Sciatic nerve (tissue), 2 donors: Measurements from ENCODE around the gene SEC24C. TPM values are rescaled to one million over a fixed set of nuclear protein-coding genes. Genes with fewer than 3 reads are reported as not detected.
"Not testable (repeated sequence)": the region's sequence is repeated elsewhere in the genome, so short reads cannot be mapped to it uniquely, and the experiment has no call there.

Source experiments
- ATAC-seq: fragments of 200-7000 bp; cut with Tn5 transposase; one replicate; pipeline ENCODE4 v1.9.1; 2020; ENCODE audit warnings: mild to moderate bottlenecking, moderate library complexity
- DNase-seq: peaks from one replicate; pipeline ENCODE4 v3.0.0-alpha.2; 2020; ENCODE audit warnings: low spot score
- intact Hi-C: fragments of 100-400 bp; cut with DNase I; formaldehyde crosslinking; loops from one replicate; pipeline ENCODE4 v1.14.2; 2022
- total RNA-seq: library from RNA; stranded (reverse); fragmentation: NEBNext Ultra II Directional; extraction: Animal tissue kit (Norgen Biotek cat#: 25700); gene quantifications from one replicate; pipeline ENCODE4 v1.2.1, GENCODE V29; 2021
- donor health status: DM: no; HTN: no; CAD: no.
- donor health status: DM: no; HTN: no; CAD: no.

SEC24C gene
- total RNA-seq, 1 donor from 2014 or later: 53.6 TPM

GRCh38 chr10:73730153-73730906 lies 13.8 kb upstream of the SEC24C start:
- intact Hi-C loops: no loop called here
- peak; percentile 96 for ATAC-seq
- peak; percentile 92 for DNase-seq

- no peak for DNase-seq
- no peak for ATAC-seq
Observed at GRCh38 chr10:73731588-73732375, 12.4 kb upstream of the SEC24C start.

GRCh38 chr10:73732426-73732825 lies 11.7 kb upstream of the SEC24C start:
- DNase-seq (no peak), ATAC-seq (no peak)
- intact Hi-C loops: no loop called here

More at GRCh38 chr10:73731588-73732375, 12.4 kb upstream of the SEC24C start:
- intact Hi-C loops: no loop called here

- no peak for DNase-seq
- ATAC-seq: no peak
- intact Hi-C loops: no loop called here
Observed at GRCh38 chr10:73732931-73733623, 11.1 kb upstream of the SEC24C start.

GRCh38 chr10:73734028-73734720 lies 10.0 kb upstream of the SEC24C start:
- intact Hi-C loops: no loop called here
- ATAC-seq: no peak
- no peak for DNase-seq

GRCh38 chr10:73734796-73735305 lies 9.3 kb upstream of the SEC24C start:
- intact Hi-C loops: no loop called here
- ATAC-seq: no peak
- DNase-seq: no peak

- ATAC-seq, intact Hi-C loops, DNase-seq: not testable (repeated sequence)
Observed at GRCh38 chr10:73740501-73741254, 3.5 kb upstream of the SEC24C start.

- intact Hi-C loops: no loop called here
- DNase-seq (no peak), ATAC-seq (no peak)
Observed at GRCh38 chr10:73742454-73742734, 1.8 kb upstream of the SEC24C start.

- intact Hi-C loops: no loop called here
- DNase-seq (no peak), ATAC-seq (no peak)
Observed at GRCh38 chr10:73743327-73743904, 756 bp upstream of the SEC24C start.

GRCh38 chr10:73744664-73744975 lies 448 bp downstream of the SEC24C start:
- ATAC-seq (no peak), DNase-seq (no peak)
- intact Hi-C loops: no loop called here

GRCh38 chr10:73746721-73747120 lies 2.5 kb downstream of the SEC24C start:
- intact Hi-C loops: no loop called here
- no peak for DNase-seq
- ATAC-seq: no peak

- no peak for ATAC-seq
- no peak for DNase-seq
- intact Hi-C loops: no loop called here
Observed at GRCh38 chr10:73750819-73751218, 6.6 kb downstream of the SEC24C start.

GRCh38 chr10:73756183-73756582 lies 12.0 kb downstream of the SEC24C start:
- DNase-seq (no peak), ATAC-seq (no peak)
- intact Hi-C loops: no loop called here

GRCh38 chr10:73758704-73759511 lies 14.7 kb downstream of the SEC24C start:
- ATAC-seq (no peak), DNase-seq (no peak)
- intact Hi-C loops: no loop called here

GRCh38 chr10:73759512-73760115 lies 15.4 kb downstream of the SEC24C start:
- DNase-seq (no peak), ATAC-seq (no peak)
- intact Hi-C loops: no loop called here

GRCh38 chr10:73761781-73762180 lies 17.6 kb downstream of the SEC24C start:
- DNase-seq (no peak), ATAC-seq (no peak)
- intact Hi-C loops: no loop called here

GRCh38 chr10:73762915-73763314 lies 18.7 kb downstream of the SEC24C start:
- DNase-seq: no peak
- no peak for ATAC-seq
- intact Hi-C loops: no loop called here
